SK-N-SH (cell line): ENCODE results near the gene UBAC2. TPM values are rescaled to one million over a fixed set of nuclear protein-coding genes. Genes with fewer than 3 reads are reported as not detected.
"Not testable (repeated sequence)": the region's sequence is repeated elsewhere in the genome, so short reads cannot be mapped to it uniquely, and the experiment has no call there.

Experiments
- CTCF ChIA-PET: fragments of 300-600, 350-600 bp; formaldehyde crosslinking; extraction: SDS; loops from one replicate; lab custom pipeline; 2021; lab: Yijun Ruan, JAX
- POLR2A ChIA-PET: fragments of 350-600 bp; sonication (Branson Sonifier 250); formaldehyde crosslinking; extraction: SDS; loops from one replicate; lab custom pipeline; 2020; ENCODE audit warnings: antibody characterized with exemption, inconsistent platforms; lab: Yijun Ruan, JAX
- DNase-seq: peaks from one replicate; pipeline ENCODE4 v3.0.0; 2012
- H2AFZ ChIP-seq: fragments of 200-600 bp; sonication (generic); 2 replicates; pipeline ENCODE4 v1.8.1; 2016; ENCODE audit warnings: antibody characterized with exemption, mild to moderate bottlenecking, low read depth
- H3F3A ChIP-seq: fragments of 200-600 bp; sonication (generic); replicated peaks from 2 replicates; pipeline ENCODE3; 2016; ENCODE audit warnings: antibody characterized with exemption, mild to moderate bottlenecking; ENCODE audit not compliant: insufficient read depth
- H3K27ac ChIP-seq, 2 experiments: fragments of 200-500 bp in 1 of 2; fragments of 200-600 bp in 1 of 2; sonication (Bioruptor generic) in 1 of 2; sonication (generic), shearing (Covaris generic) in 1 of 2; 2 replicates each; pipeline versions ENCODE4 v1.5.1 to v1.6.1; 2014 to 2016; ENCODE audit warnings: low read depth in 2 of 2, inconsistent platforms in 1 of 2, low read length in 1 of 2, mild to moderate bottlenecking in 1 of 2, mixed read lengths in 1 of 2
- H3K27me3 ChIP-seq: fragments of 200-600 bp; sonication (generic), shearing (Covaris generic); 2 replicates; pipeline ENCODE4 v1.6.1; 2016; ENCODE audit warnings: mixed run types; ENCODE audit not compliant: insufficient read depth
- H3K36me3 ChIP-seq, 2 experiments: fragments of 200-500 bp in 1 of 2; fragments of 200-600 bp in 1 of 2; sonication (Bioruptor generic) in 1 of 2; sonication (generic) in 1 of 2; replicated peaks in 1 of 2; 2 replicates each; pipeline versions ENCODE3 to v1.5.1; 2014 to 2016; ENCODE audit warnings: low read length in 1 of 2, mild to moderate bottlenecking in 1 of 2; ENCODE audit not compliant: insufficient read depth in 2 of 2, control insufficient read depth in 1 of 2
- H3K4me1 ChIP-seq, 2 experiments: fragments of 200-500 bp in 1 of 2; fragments of 200-600 bp in 1 of 2; sonication (Bioruptor generic) in 1 of 2; sonication (generic), shearing (Covaris generic) in 1 of 2; 2 replicates each; pipeline versions ENCODE4 v1.5.1 to v1.6.1; 2014 to 2016; ENCODE audit warnings: low read depth in 1 of 2, low read length in 1 of 2, mixed run types in 1 of 2; ENCODE audit not compliant: insufficient read depth in 2 of 2, control insufficient read depth in 1 of 2
- H3K4me2 ChIP-seq: fragments of 200-600 bp; sonication (generic), shearing (Covaris generic); 2 replicates; pipeline ENCODE4 v1.6.1; 2017; ENCODE audit warnings: mixed run types
- H3K4me3 ChIP-seq, 2 experiments: fragments of 200-500 bp in 1 of 2; fragments of 200-600 bp in 1 of 2; sonication (Bioruptor generic) in 1 of 2; sonication (generic), shearing (Covaris generic) in 1 of 2; 2 replicates each; pipeline versions ENCODE4 v1.5.1 to v1.8.1; 2014 to 2016; ENCODE audit warnings: low read depth in 2 of 2, inconsistent platforms in 1 of 2, low read length in 1 of 2, mild to moderate bottlenecking in 1 of 2, mixed read lengths in 1 of 2, moderate library complexity in 1 of 2
- H3K79me2 ChIP-seq: fragments of 200-600 bp; sonication (generic); 2 replicates; pipeline ENCODE4 v1.8.1; 2017; ENCODE audit warnings: mild to moderate bottlenecking; ENCODE audit not compliant: insufficient read depth
- H3K9ac ChIP-seq: fragments of 200-600 bp; sonication (generic); 2 replicates; pipeline ENCODE4 v1.6.1; 2017; ENCODE audit warnings: mixed run types
- H3K9me2 ChIP-seq: fragments of 200-600 bp; sonication (generic); 2 replicates; pipeline ENCODE4 v1.6.1; 2017; ENCODE audit warnings: mixed run types
- H3K9me3 ChIP-seq: fragments of 200-600 bp; sonication (generic); 2 replicates; pipeline ENCODE4 v1.6.1; 2017; ENCODE audit warnings: mixed run types, mild to moderate bottlenecking, moderate library complexity
- H4K20me1 ChIP-seq: fragments of 200-600 bp; sonication (generic); 2 replicates; pipeline ENCODE4 v1.6.1; 2017; ENCODE audit warnings: mild to moderate bottlenecking, mixed run types; ENCODE audit not compliant: insufficient read depth
- CHD2 ChIP-seq: fragments of 150-350 bp; IDR thresholded peaks from 2 replicates; pipeline ENCODE4 v1.6.1; 2018; ENCODE audit warnings: low read length; ENCODE audit not compliant: partially characterized antibody
- GABPA ChIP-seq: IDR thresholded peaks from 2 replicates; pipeline ENCODE4 v1.4.0; 2012; ENCODE audit warnings: low read depth, mild to moderate bottlenecking
- RAD21 ChIP-seq: IDR thresholded peaks from 2 replicates; pipeline ENCODE4 v1.6.1; 2012; ENCODE audit warnings: mild to moderate bottlenecking, low read length
- RCOR1 ChIP-seq: fragments of 150-350 bp; IDR thresholded peaks from 2 replicates; pipeline ENCODE4 v1.6.1; 2017; ENCODE audit warnings: antibody characterized with exemption, low read length
- YY1 ChIP-seq: IDR thresholded peaks from 2 replicates; pipeline ENCODE4 v1.4.0; 2012; ENCODE audit warnings: low read depth, mild to moderate bottlenecking
- WGBS: methylation state at CpG from one replicate; pipeline ENCODE4 v1.1.6; 2017; ENCODE audit warnings: low lambda C conversion rate; 5-methylcytosine and 5-hydroxymethylcytosine counted together
- polyA plus RNA-seq, 3 experiments: library from polyadenylated mRNA; depleted of rRNA; stranded (reverse); fragments of >200 nt; gene quantifications; 2 replicates each; pipeline ENCODE4 v1.2.3, GENCODE V29; 2012
- TF ChIP-seq, protein P1 (sequence below): IDR thresholded peaks from 2 replicates; pipeline ENCODE4 v1.4.0; 2012; ENCODE audit warnings: low read depth
- TF ChIP-seq, protein P2 (sequence below): IDR thresholded peaks from 2 replicates; pipeline ENCODE4 v1.4.0; 2012; ENCODE audit warnings: low read depth, borderline replicate concordance
- TF ChIP-seq, protein P3 (sequence below): fragments of 150-350 bp; IDR thresholded peaks from 2 replicates; pipeline ENCODE4 v1.6.1; 2017; ENCODE audit warnings: antibody characterized with exemption, low read length, low read depth, borderline replicate concordance
- TF ChIP-seq, protein P4 (sequence below): IDR thresholded peaks from 2 replicates; pipeline ENCODE4; 2012

UBAC2 gene
- polyA plus RNA-seq, 1 of the 3 experiments (the other 2 are of a cell fraction) = 79.0 TPM

DNA sequence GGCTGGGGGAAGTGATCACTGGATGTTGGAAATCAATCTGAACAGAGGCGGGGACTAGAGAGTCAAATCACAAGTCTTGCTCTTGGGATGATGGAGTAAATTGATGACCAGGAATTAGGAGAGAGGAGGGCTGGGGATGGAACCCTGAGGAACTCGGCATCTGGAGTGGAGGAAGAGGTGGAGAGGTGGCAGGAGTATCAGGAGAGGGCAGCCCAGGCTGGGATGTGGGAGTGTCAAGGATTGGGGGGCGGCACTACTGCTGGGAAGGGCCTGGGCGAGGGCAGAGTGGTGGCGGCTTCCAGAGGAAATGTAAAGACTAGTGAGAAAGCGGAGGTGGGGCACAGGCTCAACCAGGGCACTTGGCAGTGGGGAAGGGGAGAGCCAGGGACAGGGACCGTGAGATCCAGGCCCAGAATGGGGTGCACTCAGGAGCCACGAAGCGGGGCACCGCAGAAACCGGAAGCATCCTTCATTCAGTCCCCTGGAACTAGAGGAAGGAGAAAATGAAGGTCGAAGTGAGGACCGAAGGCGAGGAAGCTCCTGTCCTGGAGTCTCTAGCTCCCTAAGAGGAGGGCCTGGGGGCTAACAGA is 187.8 kb downstream of the UBAC2 start (continued):
- TF ChIP-seq YY1 = no peak
- TF ChIP-seq GABPA = no peak
- TF ChIP-seq, protein P1, sequence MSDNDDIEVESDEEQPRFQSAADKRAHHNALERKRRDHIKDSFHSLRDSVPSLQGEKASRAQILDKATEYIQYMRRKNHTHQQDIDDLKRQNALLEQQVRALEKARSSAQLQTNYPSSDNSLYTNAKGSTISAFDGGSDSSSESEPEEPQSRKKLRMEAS = no peak
- TF ChIP-seq, protein P2, sequence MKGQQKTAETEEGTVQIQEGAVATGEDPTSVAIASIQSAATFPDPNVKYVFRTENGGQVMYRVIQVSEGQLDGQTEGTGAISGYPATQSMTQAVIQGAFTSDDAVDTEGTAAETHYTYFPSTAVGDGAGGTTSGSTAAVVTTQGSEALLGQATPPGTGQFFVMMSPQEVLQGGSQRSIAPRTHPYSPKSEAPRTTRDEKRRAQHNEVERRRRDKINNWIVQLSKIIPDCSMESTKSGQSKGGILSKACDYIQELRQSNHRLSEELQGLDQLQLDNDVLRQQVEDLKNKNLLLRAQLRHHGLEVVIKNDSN = no peak
- TF ChIP-seq, protein P3, sequence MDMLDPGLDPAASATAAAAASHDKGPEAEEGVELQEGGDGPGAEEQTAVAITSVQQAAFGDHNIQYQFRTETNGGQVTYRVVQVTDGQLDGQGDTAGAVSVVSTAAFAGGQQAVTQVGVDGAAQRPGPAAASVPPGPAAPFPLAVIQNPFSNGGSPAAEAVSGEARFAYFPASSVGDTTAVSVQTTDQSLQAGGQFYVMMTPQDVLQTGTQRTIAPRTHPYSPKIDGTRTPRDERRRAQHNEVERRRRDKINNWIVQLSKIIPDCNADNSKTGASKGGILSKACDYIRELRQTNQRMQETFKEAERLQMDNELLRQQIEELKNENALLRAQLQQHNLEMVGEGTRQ = no peak
- TF ChIP-seq CHD2 = no peak
- TF ChIP-seq, protein P4, sequence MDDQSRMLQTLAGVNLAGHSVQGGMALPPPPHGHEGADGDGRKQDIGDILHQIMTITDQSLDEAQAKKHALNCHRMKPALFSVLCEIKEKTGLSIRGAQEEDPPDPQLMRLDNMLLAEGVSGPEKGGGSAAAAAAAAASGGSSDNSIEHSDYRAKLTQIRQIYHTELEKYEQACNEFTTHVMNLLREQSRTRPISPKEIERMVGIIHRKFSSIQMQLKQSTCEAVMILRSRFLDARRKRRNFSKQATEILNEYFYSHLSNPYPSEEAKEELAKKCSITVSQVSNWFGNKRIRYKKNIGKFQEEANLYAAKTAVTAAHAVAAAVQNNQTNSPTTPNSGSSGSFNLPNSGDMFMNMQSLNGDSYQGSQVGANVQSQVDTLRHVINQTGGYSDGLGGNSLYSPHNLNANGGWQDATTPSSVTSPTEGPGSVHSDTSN = no peak
- TF ChIP-seq, all 33 proteins: peak for 0

DNA sequence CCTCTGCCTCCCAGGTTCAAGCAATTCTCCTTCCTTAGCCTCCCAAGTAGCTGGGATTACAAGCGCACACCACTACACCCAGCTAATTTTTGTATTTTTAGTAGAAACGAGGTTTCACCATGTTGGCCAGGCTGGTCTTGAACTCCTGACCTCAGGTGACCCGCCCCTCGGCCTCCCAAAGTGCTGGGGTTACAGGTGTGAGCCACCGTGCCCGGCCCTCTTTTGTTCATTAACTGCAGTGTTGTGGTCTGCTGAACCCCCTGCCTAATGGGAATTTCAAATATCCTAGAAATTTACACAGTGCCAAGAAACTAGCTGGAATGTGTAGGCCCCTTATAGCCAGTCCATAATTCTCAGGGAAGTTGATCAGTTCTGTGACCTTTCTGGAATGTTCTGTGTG is 188.4 kb downstream of the UBAC2 start:
- H2AFZ ChIP-seq, POLR2A ChIA-PET, H3K79me2 ChIP-seq, H3K9me2 ChIP-seq, H3K9ac ChIP-seq, H3K4me2 ChIP-seq, H3K27ac ChIP-seq, H3K4me1 ChIP-seq, H3K4me3 ChIP-seq, DNase-seq, H3F3A ChIP-seq, H3K9me3 ChIP-seq, H4K20me1 ChIP-seq, H3K27me3 ChIP-seq: not testable (repeated sequence)
- H3K36me3 ChIP-seq = peaks cover 0 to 12% of the 10 kb centered on the region in 2 experiments
- CTCF ChIA-PET = interaction anchor here (2.8 kb wide), 1 partner anchor 120 kb away, joined by 15 read pairs; no protein-coding TSS in a partner anchor
- WGBS = 97% methylated on average over 6 of the region's 6 CpGs

DNA sequence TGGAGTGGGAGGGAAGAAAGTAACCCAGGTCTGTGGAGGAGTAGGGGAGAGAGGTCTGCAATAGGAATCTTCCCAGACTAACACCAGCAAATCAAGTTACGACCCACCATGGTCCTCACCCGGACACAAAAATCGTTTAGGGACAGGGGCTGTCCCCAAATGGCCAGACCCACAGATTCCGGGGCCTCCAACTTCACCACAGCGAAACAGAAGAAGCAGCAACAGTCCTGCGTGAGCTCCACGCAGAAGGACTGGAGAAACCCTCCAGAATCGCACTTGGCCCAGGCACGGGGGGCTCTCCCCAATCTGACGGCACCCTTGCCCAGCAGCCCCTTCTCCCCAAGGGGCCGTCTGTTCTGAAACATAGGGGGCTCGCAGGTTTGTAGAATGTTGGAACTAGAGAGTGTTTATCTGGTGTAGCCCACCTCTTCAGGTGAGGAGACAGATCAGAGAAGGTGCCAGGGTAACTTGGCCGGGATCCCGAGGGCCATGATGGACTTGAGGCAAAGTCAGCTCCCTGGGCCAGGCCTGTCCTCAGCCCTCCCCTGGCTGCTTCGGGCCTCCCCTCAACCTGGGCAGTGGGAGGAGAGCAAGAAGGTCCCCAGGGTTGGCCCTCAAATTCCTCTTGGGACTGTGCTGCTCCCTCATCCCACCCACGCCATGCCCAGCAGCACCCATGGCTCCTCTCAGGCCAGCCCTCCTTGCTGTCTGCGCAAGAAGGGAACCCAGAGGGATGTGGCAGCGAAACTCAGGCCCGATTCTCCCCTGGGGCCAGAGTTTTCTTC is 189.1 kb downstream of the UBAC2 start:
- ChIA-PET POLR2A (no interaction called here), CTCF (interaction anchor here (2.8 kb wide), 1 partner anchor 121 kb away, joined by 15 read pairs; no protein-coding TSS in a partner anchor)
- no peak overlapping the region for H2AFZ ChIP-seq
- no peak overlapping the region for H3K4me2 ChIP-seq
- H3K9ac ChIP-seq = no peak overlapping the region
- TF ChIP-seq RAD21 (no peak), RCOR1 (no peak)
- H3K4me3 ChIP-seq = no peak overlapping the region
- H3K36me3 ChIP-seq = peaks cover 0 to 12% of the 10 kb centered on the region in 2 experiments
- H3K27me3 ChIP-seq = no peaks in the 10 kb centered on the region
- H3K27ac ChIP-seq = no peak overlapping the region
- no peaks in the 10 kb centered on the region for H3K9me2 ChIP-seq
- H3K79me2 ChIP-seq = no peaks in the 10 kb centered on the region
- no peaks in the 10 kb centered on the region for H3K9me3 ChIP-seq
- no peaks in the 10 kb centered on the region for H3F3A ChIP-seq
- no peaks in the 10 kb centered on the region for H3K4me1 ChIP-seq
- DNase-seq = no peak
- H4K20me1 ChIP-seq = no peaks in the 10 kb centered on the region
- 82% methylated on average over 6 of the region's 19 CpGs for WGBS
